Naive thymus-derived CD4-positive, alpha-beta T cell (primary cell): ENCODE data around the gene FABP1. TPM values are rescaled to one million over a fixed set of nuclear protein-coding genes. Genes with fewer than 3 reads are reported as not detected.

Experiments
- ATAC-seq: fragments of 150-1000 bp; cut with Tn5 transposase; 2 replicates; pipeline ENCODE4 v1.10.0; 2021; ENCODE audit warnings: mild to moderate bottlenecking, moderate library complexity
- CTCF ChIA-PET: fragments of 350-600 bp; sonication (Branson Sonifier 250); formaldehyde crosslinking; loops from one replicate; lab custom pipeline; 2021; ENCODE audit warnings: antibody characterized with exemption; lab: Charles Lee
- POLR2A ChIA-PET: fragments of 350-600 bp; sonication (Branson Sonifier 250); formaldehyde crosslinking; loops from one replicate; lab custom pipeline; 2021; ENCODE audit warnings: antibody characterized with exemption, inconsistent platforms; lab: Charles Lee
- DNase-seq, 9 donors: peaks; one replicate each; pipeline versions ENCODE4 v3.0.0 to v3.0.0-alpha.2; 2020 to 2022; ENCODE audit warnings: mixed read lengths in 1 of 9
- H3K27ac ChIP-seq: one replicate; pipeline ENCODE4 v1.7.0; 2013; ENCODE audit warnings: mild to moderate bottlenecking, low read depth, low read length, moderate library complexity
- H3K27me3 ChIP-seq, 2 donors: one replicate each; pipeline ENCODE4 v1.7.0; 2013; ENCODE audit warnings: low read length in 2 of 2, mild to moderate bottlenecking in 2 of 2, moderate library complexity in 2 of 2; ENCODE audit not compliant: control insufficient read depth in 2 of 2, insufficient read depth in 2 of 2
- H3K36me3 ChIP-seq, 3 experiments: 1 replicate in 2 of 3; 2 replicates in 1 of 3; pipeline ENCODE4 v1.7.0; 2013; ENCODE audit warnings: low read length in 3 of 3, mild to moderate bottlenecking in 3 of 3, moderate library complexity in 1 of 3; ENCODE audit not compliant: insufficient read depth in 3 of 3, control insufficient read depth in 2 of 3
- H3K4me1 ChIP-seq, 2 donors: one replicate each; pipeline ENCODE4 v1.7.0; 2013; ENCODE audit warnings: low read length in 2 of 2, mild to moderate bottlenecking in 2 of 2, moderate library complexity in 1 of 2; ENCODE audit not compliant: control insufficient read depth in 2 of 2, insufficient read depth in 2 of 2
- H3K4me3 ChIP-seq: 2 replicates; pipeline ENCODE4 v1.7.0; 2013; ENCODE audit warnings: mild to moderate bottlenecking, low read length
- H3K9me3 ChIP-seq, 3 experiments: 1 replicate in 2 of 3; 2 replicates in 1 of 3; pipeline ENCODE4 v1.7.0; 2013; ENCODE audit warnings: low read length in 3 of 3; ENCODE audit not compliant: control insufficient read depth in 2 of 3
- H3K27ac Mint-ChIP-seq, 9 donors: one replicate each; pipeline ENCODE4 v1.8.0; 2020 to 2022; ENCODE audit warnings: mixed read lengths in 9 of 9, mild to moderate bottlenecking in 8 of 9, moderate library complexity in 5 of 9, inconsistent platforms in 2 of 9
- H3K27me3 Mint-ChIP-seq, 5 donors: one replicate each; pipeline ENCODE4 v1.8.0; 2021 to 2022; ENCODE audit warnings: mixed read lengths in 5 of 5, mild to moderate bottlenecking in 1 of 5
- H3K36me3 Mint-ChIP-seq, 5 donors: one replicate each; pipeline ENCODE4 v1.8.0; 2020 to 2022; ENCODE audit warnings: mixed read lengths in 5 of 5, mild to moderate bottlenecking in 3 of 5, inconsistent platforms in 1 of 5
- H3K4me1 Mint-ChIP-seq, 7 donors: one replicate each; pipeline ENCODE4 v1.8.0; 2020 to 2022; ENCODE audit warnings: mixed read lengths in 7 of 7, mild to moderate bottlenecking in 3 of 7, inconsistent platforms in 1 of 7
- H3K4me3 Mint-ChIP-seq, 10 donors: one replicate each; pipeline ENCODE4 v1.8.0; 2020 to 2022; ENCODE audit warnings: mild to moderate bottlenecking in 10 of 10, mixed read lengths in 10 of 10, moderate library complexity in 6 of 10, inconsistent platforms in 2 of 10
- H3K9me3 Mint-ChIP-seq, 11 donors: one replicate each; pipeline ENCODE4 v1.8.0; 2020 to 2022; ENCODE audit warnings: mixed read lengths in 11 of 11, mild to moderate bottlenecking in 4 of 11, inconsistent platforms in 1 of 11, moderate library complexity in 1 of 11
- intact Hi-C, 2 donors: fragments of 100-400 bp; cut with micrococcal nuclease; formaldehyde crosslinking; loops; one replicate each; pipeline ENCODE4 v1.15.1; 2023
- polyA plus RNA-seq, 2 donors: library from polyadenylated mRNA; unstranded; fragments of 300-500 nt; fragmentation: Illumina TruSeq; gene quantifications; one replicate each; pipeline ENCODE4 v1.2.3, GENCODE V29; 2021
- total RNA-seq, 6 experiments: library from RNA in 5 of 6; stranded (reverse) in 5 of 6; gene quantifications; 1 replicate in 5 of 6; 2 replicates in 1 of 6; pipeline ENCODE4 v1.2.3 and lab custom pipeline; 2021 to 2026

The FABP1 gene
- total and polyA plus RNA-seq, 7 experiments from 2014 or later, result not detected

GRCh38 chr2:88116669-88117432, 11.0 kb downstream of the FABP1 start:
- no peaks in the 10 kb centered on the region for H3K27me3 ChIP-seq
- DNase-seq, result no peak
- H3K4me1 ChIP-seq, result no peaks in the 10 kb centered on the region
- POLR2A ChIA-PET, result no interaction called here
- H3K4me3 ChIP-seq, result no peak overlapping the region
- no peak overlapping the region for H3K4me3 Mint-ChIP-seq
- no peak overlapping the region for H3K27ac ChIP-seq
- no peaks in the 10 kb centered on the region for H3K9me3 ChIP-seq
- CTCF ChIA-PET, result no interaction called here
- ATAC-seq, result no peak
- intact Hi-C loops, result no loop called here
- no peak overlapping the region for H3K27ac Mint-ChIP-seq
- H3K36me3 Mint-ChIP-seq, result no peaks in the 10 kb centered on the region
- H3K4me1 Mint-ChIP-seq, result no peaks in the 10 kb centered on the region
- H3K9me3 Mint-ChIP-seq, result no peaks in the 10 kb centered on the region
- H3K27me3 Mint-ChIP-seq, result peaks cover 0 to 6% (median 0%) of the 10 kb centered on the region in 5 donors
- H3K36me3 ChIP-seq, result no peaks in the 10 kb centered on the region

- Histone ChIP-seq H3K36me3 (no peaks in the 10 kb centered on the region), H3K27ac (no peak overlapping the region), H3K27me3 (no peaks in the 10 kb centered on the region), H3K9me3 (no peaks in the 10 kb centered on the region), H3K4me3 (no peak overlapping the region), H3K4me1 (no peaks in the 10 kb centered on the region)
- H3K4me3 Mint-ChIP-seq, result no peak overlapping the region
- peaks cover 0 to 5% (median 0%) of the 10 kb centered on the region in 5 donors for H3K27me3 Mint-ChIP-seq
- H3K4me1 Mint-ChIP-seq, result no peaks in the 10 kb centered on the region
- ChIA-PET CTCF (no interaction called here), POLR2A (no interaction called here)
- no peaks in the 10 kb centered on the region for H3K36me3 Mint-ChIP-seq
- DNase-seq (no peak), ATAC-seq (no peak)
- intact Hi-C loops, result no loop called here
- no peaks in the 10 kb centered on the region for H3K9me3 Mint-ChIP-seq
- no peak overlapping the region for H3K27ac Mint-ChIP-seq
Observed at GRCh38 chr2:88115825-88116518, 11.9 kb downstream of the FABP1 start.

GRCh38 chr2:88114889-88115288, 13.0 kb downstream of the FABP1 start:
- Mint-ChIP-seq H3K4me1 (no peaks in the 10 kb centered on the region), H3K36me3 (no peaks in the 10 kb centered on the region), H3K27me3 (peaks cover 0 to 5% (median 0%) of the 10 kb centered on the region in 5 donors), H3K9me3 (no peaks in the 10 kb centered on the region), H3K27ac (peak overlapping the region in 1 of 9 donors; percentile 22), H3K4me3 (no peak overlapping the region)
- no peak for DNase-seq
- intact Hi-C loops, result no loop called here
- ChIA-PET POLR2A (no interaction called here), CTCF (no interaction called here)
- no peak for ATAC-seq
- no peaks in the 10 kb centered on the region for H3K4me1 ChIP-seq
- H3K27ac ChIP-seq, result no peak overlapping the region
- no peaks in the 10 kb centered on the region for H3K9me3 ChIP-seq
- H3K27me3 ChIP-seq, result no peaks in the 10 kb centered on the region
- H3K36me3 ChIP-seq, result no peaks in the 10 kb centered on the region
- no peak overlapping the region for H3K4me3 ChIP-seq

- no peak for ATAC-seq
- no peaks in the 10 kb centered on the region for H3K4me1 Mint-ChIP-seq
- no peak overlapping the region for H3K4me3 Mint-ChIP-seq
- no peaks in the 10 kb centered on the region for H3K9me3 ChIP-seq
- H3K36me3 ChIP-seq, result no peaks in the 10 kb centered on the region
- no peak overlapping the region for H3K4me3 ChIP-seq
- H3K27me3 ChIP-seq, result no peaks in the 10 kb centered on the region
- ChIA-PET POLR2A (no interaction called here), CTCF (no interaction called here)
- H3K27ac ChIP-seq, result no peak overlapping the region
- no peak for DNase-seq
- H3K36me3 Mint-ChIP-seq, result no peaks in the 10 kb centered on the region
- no peak overlapping the region for H3K27ac Mint-ChIP-seq
- H3K4me1 ChIP-seq, result no peaks in the 10 kb centered on the region
- H3K9me3 Mint-ChIP-seq, result peaks cover 0 to 4% (median 0%) of the 10 kb centered on the region in 11 donors
- H3K27me3 Mint-ChIP-seq, result peaks cover 0 to 3% (median 0%) of the 10 kb centered on the region in 5 donors
- intact Hi-C loops, result no loop called here
Observed at GRCh38 chr2:88113069-88113468, 14.8 kb downstream of the FABP1 start.

GRCh38 chr2:88110830-88111229, 17.0 kb downstream of the FABP1 start:
- Mint-ChIP-seq H3K27me3 (no peaks in the 10 kb centered on the region), H3K27ac (no peak overlapping the region), H3K9me3 (peaks cover 0 to 4% (median 0%) of the 10 kb centered on the region in 11 donors), H3K4me1 (no peaks in the 10 kb centered on the region), H3K36me3 (no peaks in the 10 kb centered on the region), H3K4me3 (no peak overlapping the region)
- Histone ChIP-seq H3K4me3 (no peak overlapping the region), H3K9me3 (no peaks in the 10 kb centered on the region), H3K36me3 (no peaks in the 10 kb centered on the region), H3K27ac (no peak overlapping the region), H3K4me1 (no peaks in the 10 kb centered on the region), H3K27me3 (no peaks in the 10 kb centered on the region)
- no peak for ATAC-seq
- ChIA-PET POLR2A (no interaction called here), CTCF (no interaction called here)
- no peak for DNase-seq
- intact Hi-C loops, result no loop called here

GRCh38 chr2:88108796-88109195, 19.1 kb downstream of the FABP1 start:
- intact Hi-C loops, result no loop called here
- no peaks in the 10 kb centered on the region for H3K4me1 ChIP-seq
- H3K27ac Mint-ChIP-seq, result peak overlapping the region in 1 of 9 donors; percentile 29
- H3K4me3 ChIP-seq, result no peak overlapping the region
- DNase-seq (no peak), ATAC-seq (no peak)
- no peaks in the 10 kb centered on the region for H3K36me3 Mint-ChIP-seq
- no peaks in the 10 kb centered on the region for H3K27me3 ChIP-seq
- H3K27ac ChIP-seq, result no peak overlapping the region
- H3K27me3 Mint-ChIP-seq, result peaks cover 0 to 6% (median 0%) of the 10 kb centered on the region in 5 donors
- H3K4me1 Mint-ChIP-seq, result no peaks in the 10 kb centered on the region
- H3K9me3 Mint-ChIP-seq, result peaks cover 0 to 4% (median 0%) of the 10 kb centered on the region in 11 donors
- H3K9me3 ChIP-seq, result no peaks in the 10 kb centered on the region
- POLR2A ChIA-PET, result no interaction called here
- H3K36me3 ChIP-seq, result no peaks in the 10 kb centered on the region
- CTCF ChIA-PET, result no interaction called here
- H3K4me3 Mint-ChIP-seq, result no peak overlapping the region
